NCI-H2107 treated with DMSO at 0.1 percent for 48 hours (cell line): ENCODE measurements around the gene HSPB7.
A peak's percentile ranks its signal among the peaks of the same experiment; 100 is the strongest.
"Not testable (repeated sequence)": the region's sequence is repeated elsewhere in the genome, so short reads cannot be mapped to it uniquely, and the experiment has no call there.

Experiments used
- DNase-seq: peaks from one replicate; lab custom pipeline; 2025; ENCODE audit not compliant: unreplicated experiment; lab: John Stamatoyannopoulos, UW

The HSPB7 gene

GRCh38 chr1:15983275-15983674 is 34.6 kb downstream of the HSPB7 start:
- DNase-seq, result no peak

DNA sequence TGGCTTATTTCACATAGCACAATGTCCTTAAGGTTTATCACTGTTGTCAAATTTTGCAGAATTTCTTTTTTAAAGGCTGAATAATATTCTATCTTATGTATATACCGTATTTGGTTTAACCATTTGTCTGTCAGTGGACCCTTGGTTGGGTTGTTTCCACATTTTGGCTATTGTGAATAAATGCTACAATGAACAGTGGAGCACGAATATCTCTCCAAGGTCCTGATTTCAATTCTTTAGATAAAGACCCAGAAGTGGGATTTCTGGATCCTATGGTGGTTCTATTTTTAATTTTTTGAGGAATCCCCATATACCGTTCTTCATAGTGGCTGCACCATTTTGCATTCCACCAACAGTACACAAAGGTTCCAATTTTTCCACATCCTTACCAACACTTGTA is 36.2 kb downstream of the HSPB7 start:
- no peak for DNase-seq

GRCh38 chr1:15977947-15978346 is 39.9 kb downstream of the HSPB7 start:
- DNase-seq, result not testable (repeated sequence)

DNA sequence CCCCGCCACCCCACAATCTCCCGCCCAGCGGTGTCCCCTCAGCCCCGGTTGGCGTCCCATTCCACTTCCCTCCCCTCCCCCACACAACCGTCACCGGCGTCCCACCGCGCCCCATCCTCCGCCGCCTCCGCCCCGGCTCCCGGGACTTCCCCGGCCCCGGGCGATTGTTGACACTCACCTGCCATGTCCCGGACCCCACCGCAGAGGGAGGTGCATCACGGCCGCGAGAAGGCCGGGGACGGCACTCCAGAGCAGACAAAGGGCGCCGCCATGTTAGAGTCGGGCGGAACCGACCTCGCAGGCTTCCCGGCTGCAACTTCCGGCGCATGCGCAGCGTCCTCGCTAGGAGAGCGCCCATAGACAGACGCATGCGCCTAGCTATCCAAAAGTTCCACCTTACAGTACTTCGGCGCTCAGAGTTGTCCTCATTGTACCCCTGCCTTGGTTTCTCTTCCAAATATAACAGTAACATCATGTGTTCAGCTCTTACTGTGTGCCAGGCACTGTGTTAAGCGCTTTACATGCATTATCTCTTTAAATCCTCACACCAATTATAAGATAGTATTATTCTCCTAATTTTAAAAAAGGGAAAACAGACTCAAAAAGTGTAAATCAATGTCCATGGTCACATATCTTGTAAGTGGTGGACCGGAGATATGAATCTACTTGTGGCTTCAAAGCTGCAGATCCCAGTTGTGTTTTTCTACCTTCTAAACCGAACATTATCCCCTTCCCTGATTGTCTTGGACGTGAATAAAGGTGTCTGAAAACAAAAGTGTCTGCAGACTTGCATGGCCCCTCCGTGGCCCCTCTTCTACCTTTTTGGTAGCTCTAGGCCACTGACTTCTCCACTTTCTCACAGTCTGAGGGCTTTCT is 41.8 kb downstream of the HSPB7 start, which contains the start of gene ZBTB17:
TSS of gene ZBTB17 (minus strand) at position 297 of the 876 bp plus-strand sequence. CDS start 27,606 bp downstream, outside the sequence.
- peak; percentile 81 for DNase-seq

DNA sequence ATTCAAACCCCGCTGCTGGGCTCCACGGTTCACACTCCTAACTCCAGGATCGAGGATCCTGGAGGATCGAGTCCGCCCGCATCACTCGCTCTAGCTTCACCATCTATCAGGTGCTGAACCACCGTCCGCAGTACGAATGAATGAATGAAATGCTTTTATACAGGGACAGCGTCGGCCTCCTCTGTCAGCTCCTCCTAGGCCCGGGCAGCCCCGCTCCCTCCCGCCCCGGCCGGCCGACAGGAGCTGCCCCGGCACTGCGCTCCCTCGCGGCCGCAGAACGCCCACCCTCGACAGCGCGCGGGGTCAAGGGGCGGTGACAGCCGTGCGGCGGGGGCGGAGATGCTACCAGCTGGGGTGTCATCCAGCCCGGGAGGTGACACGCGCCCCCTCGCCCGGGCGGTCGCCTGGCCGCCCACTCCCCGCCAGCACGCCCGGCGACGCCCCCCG is 42.5 kb downstream of the HSPB7 start:
- no peak for DNase-seq

DNA sequence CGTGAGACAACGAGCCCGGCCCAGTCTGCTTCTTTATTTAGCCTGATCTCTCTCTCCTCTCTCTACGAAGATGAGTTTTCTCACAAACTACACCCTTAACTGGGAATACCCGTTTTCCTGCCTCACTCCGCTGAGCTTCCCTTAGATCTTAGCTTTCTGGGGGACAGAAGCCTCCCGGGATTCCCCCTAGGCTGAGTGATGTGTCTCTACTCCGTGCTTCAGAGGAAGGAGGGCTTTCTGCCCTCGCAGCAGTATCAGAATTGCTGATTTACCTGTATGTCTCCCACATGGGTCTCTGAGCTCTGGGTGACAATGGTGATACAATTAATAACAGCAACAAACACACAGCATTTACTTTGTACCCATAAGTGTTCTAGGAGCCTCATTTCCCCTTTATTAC is 43.0 kb downstream of the HSPB7 start:
- no peak for DNase-seq

- no peak for DNase-seq
Measured at GRCh38 chr1:15973772-15974171, 44.1 kb downstream of the HSPB7 start.

DNA sequence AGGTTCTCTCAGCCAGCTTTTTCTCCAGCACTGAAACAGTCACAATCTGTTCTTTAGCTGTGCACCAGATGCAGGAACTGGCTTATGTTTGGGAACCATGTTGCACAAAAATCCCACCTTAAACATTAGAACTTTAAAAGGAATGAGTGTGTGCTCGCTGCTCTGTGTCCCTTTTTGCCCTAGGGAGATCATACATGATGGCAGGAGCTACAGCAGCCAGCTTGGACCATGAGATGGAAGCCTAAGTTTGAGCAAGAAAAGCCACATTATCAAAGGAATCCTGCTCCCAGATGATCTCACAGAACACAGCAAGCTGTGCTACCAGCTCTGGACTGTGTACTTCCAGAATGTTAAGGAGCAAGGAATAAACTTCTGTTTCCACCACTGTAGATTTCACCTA is 45.4 kb downstream of the HSPB7 start:
- DNase-seq, result no peak

GRCh38 chr1:15970911-15971310 is 46.9 kb downstream of the HSPB7 start:
- DNase-seq, result no peak

DNA sequence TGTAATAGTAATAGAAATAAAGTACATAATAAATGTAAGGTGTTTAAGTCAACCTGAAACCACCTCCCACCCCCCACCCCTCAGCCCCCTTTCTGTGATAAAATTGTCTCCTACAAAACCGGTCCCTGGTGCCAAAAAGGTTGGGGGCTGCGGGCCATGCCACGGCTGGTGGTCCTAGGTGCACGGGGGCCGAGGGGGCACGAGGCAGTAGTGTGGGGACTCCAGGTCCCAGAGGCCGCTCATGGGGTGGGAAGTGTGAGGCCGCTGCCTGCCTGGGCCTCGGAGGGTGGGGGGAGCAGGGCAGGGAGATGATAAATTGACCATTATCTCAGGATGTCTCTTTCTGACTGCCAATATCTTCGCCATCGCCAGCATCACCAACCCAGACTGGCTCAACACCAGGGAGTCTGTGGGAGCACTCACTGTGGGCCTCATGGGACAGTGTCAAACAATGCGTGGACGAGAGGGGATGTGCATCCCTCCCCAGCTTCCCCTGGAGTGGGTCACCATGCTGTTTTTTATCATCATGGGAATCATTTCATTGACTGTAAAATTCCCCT is 48.4 kb downstream of the HSPB7 start:
- no peak for DNase-seq

- no peak for DNase-seq
Measured at GRCh38 chr1:15968172-15968571, 49.7 kb downstream of the HSPB7 start.

DNA sequence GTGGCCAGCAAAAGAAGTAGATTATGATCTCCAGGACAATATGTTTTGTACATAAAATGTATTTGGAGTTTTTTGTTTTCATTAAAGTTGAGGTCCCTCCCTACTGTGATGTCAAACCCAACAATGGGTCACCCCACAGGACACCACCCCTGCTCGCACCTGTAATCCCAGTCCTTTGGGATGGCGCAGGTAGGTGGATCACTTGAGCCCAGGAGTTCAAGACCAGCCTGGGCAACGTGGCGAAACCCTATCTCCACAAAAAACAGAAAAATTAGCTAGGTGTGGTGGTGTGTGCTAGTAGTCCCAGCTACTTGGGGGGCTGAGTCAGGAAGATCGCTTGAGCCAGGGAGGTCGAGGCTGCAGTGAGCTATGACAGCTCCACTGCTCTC is 50.9 kb downstream of the HSPB7 start:
- DNase-seq, result no peak

DNA sequence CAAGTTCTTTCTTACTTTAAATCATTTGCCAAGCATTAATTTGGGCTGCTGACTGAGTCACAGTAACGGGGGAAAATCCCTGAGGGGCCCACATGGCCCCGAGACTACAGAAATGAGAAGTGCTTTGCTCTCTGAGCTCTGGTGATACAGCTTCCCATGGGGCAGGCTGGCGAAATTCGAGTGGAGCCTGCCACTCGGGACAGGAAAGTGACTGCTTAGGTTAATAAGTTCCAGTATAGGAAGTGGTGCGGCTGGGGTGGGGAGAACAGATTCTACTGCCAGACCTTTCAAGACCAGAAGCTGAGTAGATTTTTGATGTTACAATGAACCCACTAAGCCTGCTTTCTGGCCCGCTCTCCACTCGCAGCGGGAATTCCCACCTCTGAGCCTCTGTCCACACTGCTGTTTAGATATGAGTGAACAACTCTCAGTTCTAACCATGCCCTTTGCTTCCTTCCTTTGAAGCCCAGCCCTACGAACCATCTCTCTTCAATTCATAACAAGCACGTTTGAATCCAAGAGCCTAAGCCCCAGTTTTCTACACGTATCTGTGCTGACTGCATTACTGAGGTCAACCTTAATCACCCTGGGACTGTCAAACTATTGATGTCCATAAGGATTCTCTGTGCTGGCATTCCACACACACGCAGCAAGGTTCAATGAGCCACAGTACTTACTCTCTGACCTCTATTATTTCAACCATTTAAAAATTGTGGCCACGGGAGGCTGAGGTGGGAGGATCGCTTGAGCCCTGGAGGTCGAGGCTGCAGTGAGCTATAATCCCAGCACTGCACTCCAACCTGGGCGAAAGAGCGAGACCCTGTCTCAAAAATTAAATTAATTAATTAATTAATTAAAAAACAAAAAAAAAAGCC is 51.5 kb downstream of the HSPB7 start:
- DNase-seq, result no peak

- DNase-seq, result no peak
Measured at GRCh38 chr1:15965228-15965767, 52.5 kb downstream of the HSPB7 start.
